Stimulated activated CD4-positive, alpha-beta T cell treated with anti-CD3 and anti-CD28 coated beads, Interleukin-4, amount 100 ng/mL, for 1 hour (primary cell): Measurements from ENCODE around the gene IL21.
"Not testable (repeated sequence)": the region's sequence is repeated elsewhere in the genome, so short reads cannot be mapped to it uniquely, and the experiment has no call there.

Experiments used
- DNase-seq: peaks from one replicate; pipeline ENCODE4 v3.0.0-alpha.2; 2020

Gene IL21

GRCh38 chr4:122576261-122577188 is 44.3 kb downstream of the IL21 start:
- no peak for DNase-seq

GRCh38 chr4:122574347-122574746 is 46.5 kb downstream of the IL21 start:
- DNase-seq: not testable (repeated sequence)

GRCh38 chr4:122562449-122562848 is 58.4 kb downstream of the IL21 start:
- DNase-seq: no peak
